Hepatocyte (in vitro differentiated cells): ENCODE measurements around the gene HNRNPR. TPM values are rescaled to one million over a fixed set of nuclear protein-coding genes. Genes with fewer than 3 reads are reported as not detected.

Source experiments
- DNase-seq: peaks from one replicate; pipeline ENCODE4 v3.0.0-alpha.2; 2016; ENCODE audit warnings: low spot score
- H2AFZ ChIP-seq: fragments of 200-600 bp; sonication (generic); 2 replicates; pipeline ENCODE4 v1.6.0; 2016; ENCODE audit warnings: antibody characterized with exemption, mild to moderate bottlenecking
- H3K27ac ChIP-seq: fragments of 200-600 bp; sonication (generic); 2 replicates; pipeline ENCODE4 v1.5.1; 2016; ENCODE audit warnings: mild to moderate bottlenecking
- H3K27me3 ChIP-seq: fragments of 200-600 bp; sonication (generic); 2 replicates; pipeline ENCODE4 v1.6.1; 2016
- H3K36me3 ChIP-seq: fragments of 200-600 bp; sonication (generic); replicated peaks from 2 replicates; pipeline ENCODE4 v1.5.1; 2016; ENCODE audit warnings: low read depth; ENCODE audit not compliant: insufficient read depth
- H3K4me1 ChIP-seq: fragments of 200-600 bp; sonication (generic); 2 replicates; pipeline ENCODE4 v1.5.1; 2016; ENCODE audit warnings: mild to moderate bottlenecking, moderate library complexity; ENCODE audit not compliant: insufficient read depth
- H3K4me2 ChIP-seq: fragments of 200-600 bp; sonication (generic); 2 replicates; pipeline ENCODE4 v1.6.0; 2016
- H3K4me3 ChIP-seq: fragments of 200-600 bp; sonication (generic); 2 replicates; pipeline ENCODE4 v1.5.1; 2016; ENCODE audit warnings: mild to moderate bottlenecking
- H3K79me2 ChIP-seq: fragments of 200-600 bp; sonication (generic); 2 replicates; pipeline ENCODE4 v1.6.0; 2017; ENCODE audit warnings: mild to moderate bottlenecking
- H3K9me2 ChIP-seq: fragments of 200-600 bp; sonication (generic); replicated peaks from 2 replicates; pipeline ENCODE4 v1.6.0; 2017; ENCODE audit warnings: mild to moderate bottlenecking; ENCODE audit not compliant: insufficient read depth
- H3K9me3 ChIP-seq: fragments of 200-600 bp; sonication (generic); 2 replicates; pipeline ENCODE4 v1.5.1; 2016; ENCODE audit warnings: low read depth, mild to moderate bottlenecking
- H4K20me1 ChIP-seq: fragments of 200-600 bp; sonication (generic); 2 replicates; pipeline ENCODE4 v1.6.0; 2016; ENCODE audit warnings: mild to moderate bottlenecking; ENCODE audit not compliant: insufficient read depth, poor library complexity, severe bottlenecking
- CTCF ChIP-seq: fragments of 200-600 bp; sonication (generic); IDR thresholded peaks from 2 replicates; pipeline ENCODE4 v1.5.1; 2016; ENCODE audit warnings: antibody characterized with exemption, mild to moderate bottlenecking; ENCODE audit not compliant: poor library complexity
- EZH2 ChIP-seq: fragments of 200-600 bp; sonication (generic); IDR thresholded peaks from 2 replicates; pipeline ENCODE4 v1.6.1; 2016; ENCODE audit warnings: antibody characterized with exemption, mild to moderate bottlenecking, borderline replicate concordance
- EZH2phosphoT487 ChIP-seq: fragments of 200-600 bp; sonication (generic); IDR thresholded peaks from one replicate; pipeline ENCODE4 v1.6.1; 2018; ENCODE audit warnings: antibody characterized with exemption, mild to moderate bottlenecking, low read depth, moderate library complexity; ENCODE audit not compliant: unreplicated experiment, severe bottlenecking
- WGBS: methylation state at CpG from one replicate; pipeline ENCODE4 v1.1.6; 2016; ENCODE audit warnings: low lambda C conversion rate; ENCODE audit errors: missing lambda C conversion rate; 5-methylcytosine and 5-hydroxymethylcytosine counted together
- polyA plus RNA-seq: library from polyadenylated mRNA; unstranded; fragments of >200 nt; fragmentation: Nextera tagmentation; extraction: Ambion mirVana; gene quantifications from 2 replicates; pipeline ENCODE4 v1.2.1, GENCODE V29; 2016
- total RNA-seq: library from RNA; depleted of rRNA; stranded (reverse); fragments of >200 nt; gene quantifications from 2 replicates; pipeline ENCODE4 v1.2.3, GENCODE V29; 2014

Gene HNRNPR
- total and polyA plus RNA-seq, 2 experiments from 2014 or later, result 106 to 112 TPM

DNA sequence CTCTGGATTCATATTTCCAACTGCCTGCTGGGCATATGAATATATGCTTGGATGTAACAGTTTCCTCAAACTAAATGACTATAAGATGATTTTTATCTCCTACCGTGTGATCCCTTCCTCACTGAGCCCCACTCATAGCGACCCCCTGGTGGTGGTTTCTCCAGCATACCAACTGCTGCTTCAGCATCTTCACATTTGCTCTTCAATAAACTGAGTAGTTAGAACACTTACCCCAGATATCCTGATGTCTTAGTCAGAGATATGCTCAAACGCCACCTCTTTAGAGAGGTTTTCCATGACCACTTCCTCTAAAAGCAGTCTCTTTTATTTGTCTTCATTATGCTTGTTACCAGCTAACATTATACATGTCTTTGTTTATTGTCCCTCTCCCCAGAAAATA, 10.2 kb upstream of the HNRNPR start:
- H3K4me2 ChIP-seq, result no peak overlapping the region
- TF ChIP-seq EZH2phosphoT487 (no peak), EZH2 (no peak), CTCF (no peak)
- no peaks in the 10 kb centered on the region for H3K9me2 ChIP-seq
- no peak overlapping the region for H3K27ac ChIP-seq
- H3K27me3 ChIP-seq, result no peaks in the 10 kb centered on the region
- no peaks in the 10 kb centered on the region for H3K4me1 ChIP-seq
- H3K9me3 ChIP-seq, result peaks cover 3% of the 10 kb centered on the region
- no peaks in the 10 kb centered on the region for H3K79me2 ChIP-seq
- H3K4me3 ChIP-seq, result no peak overlapping the region
- WGBS, result 74% methylated on average over 3 of the region's 3 CpGs
- H4K20me1 ChIP-seq, result no peaks in the 10 kb centered on the region
- H2AFZ ChIP-seq, result no peak overlapping the region
- DNase-seq, result no peak
- no peaks in the 10 kb centered on the region for H3K36me3 ChIP-seq

GRCh38 chr1:23352096-23352695, 8.1 kb upstream of the HNRNPR start:
- DNase-seq, result no peak
- Histone ChIP-seq H3K4me1 (no peaks in the 10 kb centered on the region), H2AFZ (no peak overlapping the region), H3K36me3 (no peaks in the 10 kb centered on the region), H3K9me2 (no peaks in the 10 kb centered on the region), H3K27me3 (no peaks in the 10 kb centered on the region), H3K79me2 (no peaks in the 10 kb centered on the region), H3K4me2 (no peak overlapping the region), H3K4me3 (no peak overlapping the region), H4K20me1 (no peaks in the 10 kb centered on the region), H3K27ac (no peak overlapping the region), H3K9me3 (no peaks in the 10 kb centered on the region)
- WGBS, result 76% methylated on average over 1 of the region's 1 CpG
- no peak for TF ChIP-seq CTCF
- no peak for TF ChIP-seq EZH2
- no peak for TF ChIP-seq EZH2phosphoT487

GRCh38 chr1:23345920-23346319, 1.8 kb upstream of the HNRNPR start:
- 100% methylated on average over 14 of the region's 14 CpGs for whole genome bisulfite sequencing
- H3K27me3 ChIP-seq, result no peaks in the 10 kb centered on the region
- no peak for DNase-seq
- H3K4me2 ChIP-seq, result no peak overlapping the region
- no peak for TF ChIP-seq EZH2
- no peak for TF ChIP-seq EZH2phosphoT487
- TF ChIP-seq CTCF, result no peak
- H3K4me3 ChIP-seq, result no peak overlapping the region
- no peaks in the 10 kb centered on the region for H3K9me3 ChIP-seq
- no peak overlapping the region for H3K27ac ChIP-seq
- no peaks in the 10 kb centered on the region for H3K36me3 ChIP-seq
- H3K4me1 ChIP-seq, result peaks cover 7% of the 10 kb centered on the region
- peaks cover 27% of the 10 kb centered on the region for H4K20me1 ChIP-seq
- peaks cover 30% of the 10 kb centered on the region for H3K79me2 ChIP-seq
- no peaks in the 10 kb centered on the region for H3K9me2 ChIP-seq
- H2AFZ ChIP-seq, result no peak overlapping the region
